PC-9 (cell line): Measurements from ENCODE around the gene FLNC. TPM values are rescaled to one million over a fixed set of nuclear protein-coding genes. Genes with fewer than 3 reads are reported as not detected.

Experiments used
- BruUV-seq: library from RNA; stranded (reverse); fragments of 400-500 nt; replicated peaks from 2 replicates; lab custom pipeline; 2021; lab: Mats Ljungman, UMichigan
- CTCF ChIA-PET: fragments of 300-600 bp; sonication (Branson Sonifier 250); formaldehyde crosslinking; loops from one replicate; lab custom pipeline; 2022; ENCODE audit warnings: antibody characterized with exemption; lab: Charles Lee
- POLR2A ChIA-PET: fragments of 300-600 bp; sonication (Branson Sonifier 250); formaldehyde crosslinking; loops from one replicate; lab custom pipeline; 2022; ENCODE audit warnings: antibody characterized with exemption; ENCODE audit not compliant: unreplicated experiment; lab: Charles Lee
- DNase-seq, 2 experiments: peaks; one replicate each; pipeline versions ENCODE4 v3.0.0 to v3.0.0-alpha.2; 2015 to 2022; ENCODE audit warnings: mixed read lengths in 1 of 2
- H2AFZ ChIP-seq: fragments of 200-600 bp; sonication (generic); 2 replicates; pipeline ENCODE4 v1.8.1; 2017; ENCODE audit warnings: antibody characterized with exemption
- H3F3A ChIP-seq: fragments of 200-600 bp; sonication (generic); 2 replicates; pipeline ENCODE4 v1.8.1; 2017; ENCODE audit warnings: antibody characterized with exemption, mild to moderate bottlenecking, low read depth; ENCODE audit not compliant: insufficient read depth
- H3K27ac ChIP-seq: fragments of 200-600 bp; sonication (generic); 2 replicates; pipeline ENCODE4 v1.6.1; 2016; ENCODE audit warnings: mixed run types
- H3K27me3 ChIP-seq: fragments of 200-600 bp; sonication (generic); 2 replicates; pipeline ENCODE4 v1.6.1; 2016; ENCODE audit warnings: low read depth, mixed run types; ENCODE audit not compliant: insufficient read depth
- H3K36me3 ChIP-seq: fragments of 200-600 bp; sonication (generic); 2 replicates; pipeline ENCODE4 v1.6.1; 2016; ENCODE audit warnings: low read depth, mixed run types
- H3K4me1 ChIP-seq: fragments of 200-600 bp; sonication (generic); replicated peaks from 2 replicates; pipeline ENCODE4 v1.6.1; 2016; ENCODE audit warnings: mixed run types; ENCODE audit not compliant: insufficient read depth
- H3K4me2 ChIP-seq: fragments of 200-600 bp; sonication (generic); 2 replicates; pipeline ENCODE4 v1.6.1; 2017; ENCODE audit warnings: mixed run types
- H3K4me3 ChIP-seq: fragments of 200-600 bp; sonication (generic); 2 replicates; pipeline ENCODE4 v1.6.1; 2016; ENCODE audit warnings: mixed run types
- H3K79me2 ChIP-seq: fragments of 200-600 bp; sonication (generic); 2 replicates; pipeline ENCODE4 v1.6.1; 2017; ENCODE audit warnings: low read depth, mixed run types
- H3K9me2 ChIP-seq: fragments of 200-600 bp; sonication (generic); 2 replicates; pipeline ENCODE4 v1.8.1; 2017; ENCODE audit warnings: mild to moderate bottlenecking; ENCODE audit not compliant: insufficient read depth
- H3K9me3 ChIP-seq: fragments of 200-600 bp; sonication (generic); 2 replicates; pipeline ENCODE4 v1.8.1; 2016; ENCODE audit warnings: low read depth; ENCODE audit not compliant: insufficient read depth
- H4K20me1 ChIP-seq: fragments of 200-600 bp; sonication (generic); 2 replicates; pipeline ENCODE4 v1.8.1; 2017; ENCODE audit not compliant: insufficient read depth
- CTCF ChIP-seq: fragments of 200-600 bp; sonication (generic); conservative IDR thresholded peaks from 2 replicates; pipeline ENCODE4 v1.6.1; 2017; ENCODE audit warnings: mixed run types, antibody characterized with exemption, mild to moderate bottlenecking, moderate library complexity
- EZH2 ChIP-seq: fragments of 200-600 bp; sonication (generic); IDR thresholded peaks from 2 replicates; pipeline ENCODE4 v1.8.0; 2017; ENCODE audit warnings: antibody characterized with exemption, low read depth
- intact Hi-C: fragments of 100-400 bp; cut with micrococcal nuclease; formaldehyde crosslinking; loops from one replicate; pipeline ENCODE4 v1.10.0; 2022; ENCODE audit not compliant: unreplicated experiment
- total RNA-seq: library from RNA; stranded (reverse); gene quantifications from 2 replicates; pipeline ENCODE4 v1.2.3, GENCODE V29; 2021

The FLNC gene
- total RNA-seq, 1 experiment from 2014 or later = 75.5 TPM

GRCh38 chr7:128884561-128885369, 54.6 kb downstream of the FLNC start:
- no peaks in the 10 kb centered on the region for H3K9me2 ChIP-seq
- no peak overlapping the region for H3K4me3 ChIP-seq
- H3K4me1 ChIP-seq = peaks cover 25% of the 10 kb centered on the region
- intact Hi-C loops = loop anchor here (5.0 kb wide), 1 partner anchor 407 kb away; the partner anchor contains the start of gene METTL2B
- H3K27ac ChIP-seq = no peak overlapping the region
- BruUV-seq = no TSS peak
- no peaks in the 10 kb centered on the region for H4K20me1 ChIP-seq
- TF ChIP-seq EZH2 (no peak), CTCF (no peak)
- ChIA-PET POLR2A (no interaction called here), CTCF (interaction anchor here (0.6 kb wide), 2 partner anchors 51 to 160 kb away, joined by 3 to 4 read pairs; no protein-coding TSS in a partner anchor)
- peaks cover 11% of the 10 kb centered on the region; the same call in 1 of the 2 replicates for H3K79me2 ChIP-seq
- no peak for DNase-seq
- H3K36me3 ChIP-seq = no peaks in the 10 kb centered on the region
- no peaks in the 10 kb centered on the region for H3K9me3 ChIP-seq
- no peak overlapping the region for H3K4me2 ChIP-seq
- peaks cover 33% of the 10 kb centered on the region for H3F3A ChIP-seq
- no peaks in the 10 kb centered on the region for H3K27me3 ChIP-seq
- H2AFZ ChIP-seq = no peak overlapping the region

DNA sequence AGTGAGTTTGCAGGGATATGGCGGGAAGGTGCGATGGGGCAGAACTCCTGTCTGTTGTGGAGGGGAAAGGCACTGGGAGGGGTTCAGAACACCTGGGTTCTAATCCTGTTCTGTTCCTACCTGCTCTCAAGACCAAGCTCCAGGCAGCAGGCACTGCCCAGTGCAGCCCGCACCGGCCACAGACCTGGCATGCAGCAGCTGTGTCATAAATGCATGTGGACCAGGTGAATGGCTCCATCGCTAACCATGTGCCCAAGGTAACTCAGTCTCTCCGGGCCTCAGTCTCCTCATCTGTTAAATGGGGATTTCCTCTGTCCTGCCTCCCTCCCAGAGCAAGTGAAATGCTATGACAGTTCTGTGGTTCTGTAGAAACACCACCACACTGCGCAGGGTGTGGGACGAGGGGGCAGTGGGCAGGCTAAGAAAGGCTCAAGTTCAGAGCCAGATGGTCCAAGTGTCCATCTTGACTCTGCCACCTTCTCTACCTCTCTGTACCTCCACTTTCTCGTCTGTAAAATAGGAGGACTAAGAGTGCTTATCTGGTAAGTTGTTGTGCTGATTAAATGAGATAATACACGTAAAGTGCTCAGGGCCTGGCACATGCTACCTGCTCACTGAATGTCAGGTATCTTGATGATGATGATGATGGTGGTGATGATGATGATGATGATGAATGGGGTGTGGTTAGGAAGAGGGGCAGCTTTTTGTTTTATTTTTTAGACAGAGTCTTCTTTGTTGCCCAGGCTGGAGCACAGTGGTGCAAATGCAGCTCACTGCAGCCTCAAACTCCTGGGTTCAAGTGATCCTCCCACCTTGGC, 55.4 kb downstream of the FLNC start:
- no peak overlapping the region for H2AFZ ChIP-seq
- POLR2A ChIA-PET = interaction anchor here (0.6 to 0.7 kb wide), 3 partner anchors 25 to 980 kb away, joined by 4 to 31 read pairs (median 5); no protein-coding TSS in a partner anchor
- intact Hi-C loops = no loop called here
- no peak for DNase-seq
- H3K4me2 ChIP-seq = no peak overlapping the region
- peaks cover 16% of the 10 kb centered on the region for H3K79me2 ChIP-seq
- no peak overlapping the region for H3K27ac ChIP-seq
- H3K4me1 ChIP-seq = peaks cover 31% of the 10 kb centered on the region
- no peaks in the 10 kb centered on the region for H3K9me2 ChIP-seq
- TF ChIP-seq EZH2 = no peak
- no peak for TF ChIP-seq CTCF
- H3K4me3 ChIP-seq = no peak overlapping the region
- H3K27me3 ChIP-seq = no peaks in the 10 kb centered on the region
- peaks cover 39% of the 10 kb centered on the region for H3F3A ChIP-seq
- no peaks in the 10 kb centered on the region for H4K20me1 ChIP-seq
- no TSS peak for BruUV-seq
- H3K9me3 ChIP-seq = no peaks in the 10 kb centered on the region
- H3K36me3 ChIP-seq = no peaks in the 10 kb centered on the region
- CTCF ChIA-PET = interaction anchor here (0.6 kb wide), 2 partner anchors 52 to 159 kb away, joined by 3 to 4 read pairs; no protein-coding TSS in a partner anchor
